GM23338 (cell line): ENCODE measurements around the gene DCST2.

Source experiments
- CREB1 ChIP-seq: fragments of 250-450 bp; sonication (Bioruptor Pico); IDR thresholded peaks from 2 replicates; pipeline ENCODE4 v1.5.0; 2020; ENCODE audit warnings: low read depth, mild to moderate bottlenecking, moderate library complexity
- EZH2 ChIP-seq: fragments of 200-600 bp; sonication (generic); IDR thresholded peaks from one replicate; pipeline ENCODE4 v1.8.0; 2017; ENCODE audit warnings: antibody characterized with exemption, mild to moderate bottlenecking, low read depth; ENCODE audit not compliant: unreplicated experiment
- EZH2phosphoT487 ChIP-seq: fragments of 200-600 bp; sonication (generic); IDR thresholded peaks from one replicate; pipeline ENCODE4 v1.8.1; 2018; ENCODE audit warnings: antibody characterized with exemption; ENCODE audit not compliant: unreplicated experiment
- JUNB ChIP-seq: IDR thresholded peaks from one replicate; pipeline ENCODE4 v1.6.1; 2016; ENCODE audit warnings: antibody characterized with exemption; ENCODE audit not compliant: unreplicated experiment
- NANOG ChIP-seq: IDR thresholded peaks from 2 replicates; pipeline ENCODE4 v1.6.1; 2016; ENCODE audit warnings: antibody characterized with exemption, borderline replicate concordance
- POLR2AphosphoS5 ChIP-seq: IDR thresholded peaks from 2 replicates; pipeline ENCODE4 v1.6.1; 2016; ENCODE audit warnings: antibody characterized with exemption, low read depth
- ZNF114 ChIP-seq: fragments of 250-450 bp; sonication (Bioruptor Pico); IDR thresholded peaks from 2 replicates; pipeline ENCODE4 v1.5.0; 2020; ENCODE audit warnings: mild to moderate bottlenecking, moderate library complexity
- ZNF331 ChIP-seq: fragments of 250-450 bp; sonication (Bioruptor Pico); IDR thresholded peaks from 2 replicates; pipeline ENCODE4 v1.5.0; 2020; ENCODE audit warnings: low read depth, mild to moderate bottlenecking, moderate library complexity
- TF ChIP-seq, protein P1 (sequence below), 2 experiments: fragments of 200-600 bp in 1 of 2; sonication (generic) in 1 of 2; conservative IDR thresholded peaks; 2 replicates each; pipeline versions ENCODE4 v1.5.1 to v1.6.1; 2016 to 2017; ENCODE audit warnings: antibody characterized with exemption in 2 of 2, low read depth in 2 of 2, mild to moderate bottlenecking in 2 of 2, moderate library complexity in 1 of 2
- TF ChIP-seq, protein P2 (sequence below): IDR thresholded peaks from one replicate; pipeline ENCODE4 v1.6.1; 2018; ENCODE audit warnings: antibody characterized with exemption; ENCODE audit not compliant: unreplicated experiment
- TF ChIP-seq, protein P3 (sequence below): fragments of 250-450 bp; sonication (Bioruptor Pico); IDR thresholded peaks from 2 replicates; pipeline ENCODE4 v1.5.0; 2020; ENCODE audit warnings: mild to moderate bottlenecking, moderate library complexity
- TF ChIP-seq, protein P4 (sequence below): IDR thresholded peaks from 2 replicates; pipeline ENCODE4 v1.6.1; 2016; ENCODE audit warnings: antibody characterized with exemption

DNA sequence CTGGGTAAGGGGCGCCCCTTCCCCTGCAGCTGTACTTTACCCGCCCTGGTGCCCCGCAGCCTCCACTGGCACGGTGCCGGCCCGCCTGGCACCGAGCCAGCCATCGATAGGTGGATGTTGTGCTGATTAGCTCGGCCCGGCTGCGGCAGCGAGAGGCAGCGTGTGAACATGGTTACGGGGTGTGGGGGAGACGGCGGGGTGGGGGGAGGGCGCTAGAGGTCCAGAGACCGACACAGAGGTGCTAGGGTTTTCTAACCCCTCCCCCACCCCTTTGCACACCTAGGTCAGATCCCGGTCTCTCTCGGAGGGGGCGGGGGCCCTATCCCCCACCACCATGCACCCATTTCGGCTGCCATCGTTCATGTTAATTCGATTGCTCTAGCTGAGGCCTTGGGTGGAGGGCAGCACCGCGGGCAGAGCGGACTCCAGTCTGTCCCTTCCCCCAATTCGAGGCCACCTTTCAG, 36.6 kb upstream of the DCST2 start:
- TF ChIP-seq ZNF331 (CRISPR knock-in tag) (no peak), JUNB (no peak), POLR2AphosphoS5 (no peak), CREB1 (no peak), EZH2phosphoT487 (no peak), EZH2 (no peak), ZNF114 (CRISPR knock-in tag) (no peak), NANOG (no peak)
- TF ChIP-seq, protein P1, sequence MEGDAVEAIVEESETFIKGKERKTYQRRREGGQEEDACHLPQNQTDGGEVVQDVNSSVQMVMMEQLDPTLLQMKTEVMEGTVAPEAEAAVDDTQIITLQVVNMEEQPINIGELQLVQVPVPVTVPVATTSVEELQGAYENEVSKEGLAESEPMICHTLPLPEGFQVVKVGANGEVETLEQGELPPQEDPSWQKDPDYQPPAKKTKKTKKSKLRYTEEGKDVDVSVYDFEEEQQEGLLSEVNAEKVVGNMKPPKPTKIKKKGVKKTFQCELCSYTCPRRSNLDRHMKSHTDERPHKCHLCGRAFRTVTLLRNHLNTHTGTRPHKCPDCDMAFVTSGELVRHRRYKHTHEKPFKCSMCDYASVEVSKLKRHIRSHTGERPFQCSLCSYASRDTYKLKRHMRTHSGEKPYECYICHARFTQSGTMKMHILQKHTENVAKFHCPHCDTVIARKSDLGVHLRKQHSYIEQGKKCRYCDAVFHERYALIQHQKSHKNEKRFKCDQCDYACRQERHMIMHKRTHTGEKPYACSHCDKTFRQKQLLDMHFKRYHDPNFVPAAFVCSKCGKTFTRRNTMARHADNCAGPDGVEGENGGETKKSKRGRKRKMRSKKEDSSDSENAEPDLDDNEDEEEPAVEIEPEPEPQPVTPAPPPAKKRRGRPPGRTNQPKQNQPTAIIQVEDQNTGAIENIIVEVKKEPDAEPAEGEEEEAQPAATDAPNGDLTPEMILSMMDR (conservative IDR thresholded peaks at IDR 0.05; ENCODE audit: low read depth in 2 of 2) = no peak
- TF ChIP-seq, protein P2, sequence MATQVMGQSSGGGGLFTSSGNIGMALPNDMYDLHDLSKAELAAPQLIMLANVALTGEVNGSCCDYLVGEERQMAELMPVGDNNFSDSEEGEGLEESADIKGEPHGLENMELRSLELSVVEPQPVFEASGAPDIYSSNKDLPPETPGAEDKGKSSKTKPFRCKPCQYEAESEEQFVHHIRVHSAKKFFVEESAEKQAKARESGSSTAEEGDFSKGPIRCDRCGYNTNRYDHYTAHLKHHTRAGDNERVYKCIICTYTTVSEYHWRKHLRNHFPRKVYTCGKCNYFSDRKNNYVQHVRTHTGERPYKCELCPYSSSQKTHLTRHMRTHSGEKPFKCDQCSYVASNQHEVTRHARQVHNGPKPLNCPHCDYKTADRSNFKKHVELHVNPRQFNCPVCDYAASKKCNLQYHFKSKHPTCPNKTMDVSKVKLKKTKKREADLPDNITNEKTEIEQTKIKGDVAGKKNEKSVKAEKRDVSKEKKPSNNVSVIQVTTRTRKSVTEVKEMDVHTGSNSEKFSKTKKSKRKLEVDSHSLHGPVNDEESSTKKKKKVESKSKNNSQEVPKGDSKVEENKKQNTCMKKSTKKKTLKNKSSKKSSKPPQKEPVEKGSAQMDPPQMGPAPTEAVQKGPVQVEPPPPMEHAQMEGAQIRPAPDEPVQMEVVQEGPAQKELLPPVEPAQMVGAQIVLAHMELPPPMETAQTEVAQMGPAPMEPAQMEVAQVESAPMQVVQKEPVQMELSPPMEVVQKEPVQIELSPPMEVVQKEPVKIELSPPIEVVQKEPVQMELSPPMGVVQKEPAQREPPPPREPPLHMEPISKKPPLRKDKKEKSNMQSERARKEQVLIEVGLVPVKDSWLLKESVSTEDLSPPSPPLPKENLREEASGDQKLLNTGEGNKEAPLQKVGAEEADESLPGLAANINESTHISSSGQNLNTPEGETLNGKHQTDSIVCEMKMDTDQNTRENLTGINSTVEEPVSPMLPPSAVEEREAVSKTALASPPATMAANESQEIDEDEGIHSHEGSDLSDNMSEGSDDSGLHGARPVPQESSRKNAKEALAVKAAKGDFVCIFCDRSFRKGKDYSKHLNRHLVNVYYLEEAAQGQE = no peak
- TF ChIP-seq, protein P3, sequence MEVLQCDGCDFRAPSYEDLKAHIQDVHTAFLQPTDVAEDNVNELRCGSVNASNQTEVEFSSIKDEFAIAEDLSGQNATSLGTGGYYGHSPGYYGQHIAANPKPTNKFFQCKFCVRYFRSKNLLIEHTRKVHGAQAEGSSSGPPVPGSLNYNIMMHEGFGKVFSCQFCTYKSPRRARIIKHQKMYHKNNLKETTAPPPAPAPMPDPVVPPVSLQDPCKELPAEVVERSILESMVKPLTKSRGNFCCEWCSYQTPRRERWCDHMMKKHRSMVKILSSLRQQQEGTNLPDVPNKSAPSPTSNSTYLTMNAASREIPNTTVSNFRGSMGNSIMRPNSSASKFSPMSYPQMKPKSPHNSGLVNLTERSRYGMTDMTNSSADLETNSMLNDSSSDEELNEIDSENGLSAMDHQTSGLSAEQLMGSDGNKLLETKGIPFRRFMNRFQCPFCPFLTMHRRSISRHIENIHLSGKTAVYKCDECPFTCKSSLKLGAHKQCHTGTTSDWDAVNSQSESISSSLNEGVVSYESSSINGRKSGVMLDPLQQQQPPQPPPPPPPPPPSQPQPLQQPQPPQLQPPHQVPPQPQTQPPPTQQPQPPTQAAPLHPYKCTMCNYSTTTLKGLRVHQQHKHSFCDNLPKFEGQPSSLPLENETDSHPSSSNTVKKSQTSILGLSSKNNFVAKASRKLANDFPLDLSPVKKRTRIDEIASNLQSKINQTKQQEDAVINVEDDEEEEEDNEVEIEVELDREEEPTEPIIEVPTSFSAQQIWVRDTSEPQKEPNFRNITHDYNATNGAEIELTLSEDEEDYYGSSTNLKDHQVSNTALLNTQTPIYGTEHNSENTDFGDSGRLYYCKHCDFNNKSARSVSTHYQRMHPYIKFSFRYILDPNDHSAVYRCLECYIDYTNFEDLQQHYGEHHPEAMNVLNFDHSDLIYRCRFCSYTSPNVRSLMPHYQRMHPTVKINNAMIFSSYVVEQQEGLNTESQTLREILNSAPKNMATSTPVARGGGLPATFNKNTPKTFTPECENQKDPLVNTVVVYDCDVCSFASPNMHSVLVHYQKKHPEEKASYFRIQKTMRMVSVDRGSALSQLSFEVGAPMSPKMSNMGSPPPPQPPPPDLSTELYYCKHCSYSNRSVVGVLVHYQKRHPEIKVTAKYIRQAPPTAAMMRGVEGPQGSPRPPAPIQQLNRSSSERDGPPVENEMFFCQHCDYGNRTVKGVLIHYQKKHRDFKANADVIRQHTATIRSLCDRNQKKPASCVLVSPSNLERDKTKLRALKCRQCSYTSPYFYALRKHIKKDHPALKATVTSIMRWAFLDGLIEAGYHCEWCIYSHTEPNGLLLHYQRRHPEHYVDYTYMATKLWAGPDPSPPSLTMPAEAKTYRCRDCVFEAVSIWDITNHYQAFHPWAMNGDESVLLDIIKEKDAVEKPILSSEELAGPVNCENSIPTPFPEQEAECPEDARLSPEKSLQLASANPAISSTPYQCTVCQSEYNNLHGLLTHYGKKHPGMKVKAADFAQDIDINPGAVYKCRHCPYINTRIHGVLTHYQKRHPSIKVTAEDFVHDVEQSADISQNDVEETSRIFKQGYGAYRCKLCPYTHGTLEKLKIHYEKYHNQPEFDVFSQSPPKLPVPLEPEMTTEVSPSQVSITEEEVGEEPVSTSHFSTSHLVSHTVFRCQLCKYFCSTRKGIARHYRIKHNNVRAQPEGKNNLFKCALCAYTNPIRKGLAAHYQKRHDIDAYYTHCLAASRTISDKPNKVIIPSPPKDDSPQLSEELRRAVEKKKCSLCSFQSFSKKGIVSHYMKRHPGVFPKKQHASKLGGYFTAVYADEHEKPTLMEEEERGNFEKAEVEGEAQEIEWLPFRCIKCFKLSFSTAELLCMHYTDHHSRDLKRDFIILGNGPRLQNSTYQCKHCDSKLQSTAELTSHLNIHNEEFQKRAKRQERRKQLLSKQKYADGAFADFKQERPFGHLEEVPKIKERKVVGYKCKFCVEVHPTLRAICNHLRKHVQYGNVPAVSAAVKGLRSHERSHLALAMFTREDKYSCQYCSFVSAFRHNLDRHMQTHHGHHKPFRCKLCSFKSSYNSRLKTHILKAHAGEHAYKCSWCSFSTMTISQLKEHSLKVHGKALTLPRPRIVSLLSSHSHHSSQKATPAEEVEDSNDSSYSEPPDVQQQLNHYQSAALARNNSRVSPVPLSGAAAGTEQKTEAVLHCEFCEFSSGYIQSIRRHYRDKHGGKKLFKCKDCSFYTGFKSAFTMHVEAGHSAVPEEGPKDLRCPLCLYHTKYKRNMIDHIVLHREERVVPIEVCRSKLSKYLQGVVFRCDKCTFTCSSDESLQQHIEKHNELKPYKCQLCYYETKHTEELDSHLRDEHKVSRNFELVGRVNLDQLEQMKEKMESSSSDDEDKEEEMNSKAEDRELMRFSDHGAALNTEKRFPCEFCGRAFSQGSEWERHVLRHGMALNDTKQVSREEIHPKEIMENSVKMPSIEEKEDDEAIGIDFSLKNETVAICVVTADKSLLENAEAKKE (CRISPR knock-in tag) = no peak
- TF ChIP-seq, protein P4, sequence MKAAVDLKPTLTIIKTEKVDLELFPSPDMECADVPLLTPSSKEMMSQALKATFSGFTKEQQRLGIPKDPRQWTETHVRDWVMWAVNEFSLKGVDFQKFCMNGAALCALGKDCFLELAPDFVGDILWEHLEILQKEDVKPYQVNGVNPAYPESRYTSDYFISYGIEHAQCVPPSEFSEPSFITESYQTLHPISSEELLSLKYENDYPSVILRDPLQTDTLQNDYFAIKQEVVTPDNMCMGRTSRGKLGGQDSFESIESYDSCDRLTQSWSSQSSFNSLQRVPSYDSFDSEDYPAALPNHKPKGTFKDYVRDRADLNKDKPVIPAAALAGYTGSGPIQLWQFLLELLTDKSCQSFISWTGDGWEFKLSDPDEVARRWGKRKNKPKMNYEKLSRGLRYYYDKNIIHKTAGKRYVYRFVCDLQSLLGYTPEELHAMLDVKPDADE = no peak
